HepG2 (cell line): Measurements from ENCODE around the gene ST6GALNAC3. TPM values are rescaled to one million over a fixed set of nuclear protein-coding genes. Genes with fewer than 3 reads are reported as not detected.

Experiments
- ATAC-seq: fragments of 200-7000 bp; cut with Tn5 transposase; 3 replicates; pipeline ENCODE4 v1.9.1; 2020; ENCODE audit warnings: mild to moderate bottlenecking, moderate library complexity
- BruUV-seq: library from RNA; stranded (reverse); fragments of 400-500 nt; replicated peaks from 2 replicates; lab custom pipeline; 2021; lab: Mats Ljungman, UMichigan
- CTCF ChIA-PET: fragments of 300-600 bp; formaldehyde crosslinking; extraction: SDS; loops from one replicate; lab custom pipeline; 2021; ENCODE audit warnings: low total read pairs, inconsistent platforms, low intra/inter-chr PET ratio; lab: Yijun Ruan, JAX
- POLR2A ChIA-PET: fragments of 350-600 bp; sonication (Branson Sonifier 250); formaldehyde crosslinking; loops from one replicate; lab custom pipeline; 2020; ENCODE audit warnings: antibody characterized with exemption, inconsistent platforms; lab: Yijun Ruan, JAX
- DNase-seq: peaks from one replicate; pipeline ENCODE4 v3.0.0-alpha.2; 2015; ENCODE audit warnings: low spot score
- FAIRE-seq: peaks from 3 replicates; lab custom pipeline; 2011; peaks lifted over from hg19 to GRCh38; lab: Jason Lieb, UNC
- H2AFZ ChIP-seq: one replicate; pipeline ENCODE4 v1.6.1; 2011; ENCODE audit warnings: low read length, inconsistent platforms
- H3K27ac ChIP-seq: fragments of 300-600 bp; 3 replicates; pipeline ENCODE4 v1.8.0; 2011; ENCODE audit warnings: mixed run types, mild to moderate bottlenecking, mixed read lengths, low read length, inconsistent platforms; ENCODE audit not compliant: insufficient read depth; ENCODE audit errors: extremely low read length
- H3K27me3 ChIP-seq, 2 experiments: fragments of 200-600 bp in 1 of 2; 2 replicates in 1 of 2; 3 replicates in 1 of 2; pipeline versions ENCODE4 v1.6.0 to v1.8.0; 2011; ENCODE audit warnings: low read length in 2 of 2, mild to moderate bottlenecking in 2 of 2, moderate library complexity in 2 of 2, inconsistent platforms in 1 of 2; ENCODE audit not compliant: insufficient read depth in 2 of 2, control insufficient read depth in 1 of 2
- H3K36me3 ChIP-seq, 2 experiments: fragments of 200-600 bp in 1 of 2; replicated peaks in 1 of 2; 2 replicates in 1 of 2; 3 replicates in 1 of 2; pipeline versions ENCODE4 v1.5.1 to v1.8.0; 2011; ENCODE audit warnings: low read length in 2 of 2, inconsistent platforms in 1 of 2; ENCODE audit not compliant: insufficient read depth in 2 of 2, control insufficient read depth in 1 of 2
- H3K4me1 ChIP-seq: 2 replicates; pipeline ENCODE4 v1.5.1; 2012; ENCODE audit warnings: low read length, inconsistent platforms; ENCODE audit not compliant: insufficient read depth
- H3K4me2 ChIP-seq: 2 replicates; pipeline ENCODE4 v1.6.0; 2011; ENCODE audit warnings: low read depth, low read length, inconsistent platforms
- H3K4me3 ChIP-seq, 3 experiments: fragments of 200-600 bp in 1 of 3; sonication (generic), shearing (Covaris generic) in 1 of 3; replicated peaks in 1 of 3; 2 replicates each; pipeline ENCODE4 v1.5.1; 2011 to 2016; ENCODE audit warnings: low read length in 3 of 3, inconsistent platforms in 2 of 3, low read depth in 2 of 3, mild to moderate bottlenecking in 2 of 3, control low read depth in 1 of 3, mixed read lengths in 1 of 3; ENCODE audit not compliant: insufficient read depth in 1 of 3
- H3K79me2 ChIP-seq: one replicate; pipeline ENCODE4 v1.6.1; 2011; ENCODE audit warnings: low read length, inconsistent platforms; ENCODE audit not compliant: insufficient read depth
- H3K9ac ChIP-seq: 2 replicates; pipeline ENCODE4 v1.6.0; 2011; ENCODE audit warnings: mild to moderate bottlenecking, low read depth, low read length, inconsistent platforms; ENCODE audit not compliant: insufficient read depth
- H3K9me3 ChIP-seq: 2 replicates; pipeline ENCODE4 v1.5.1; 2012; ENCODE audit warnings: mild to moderate bottlenecking, low read length
- H4K20me1 ChIP-seq: 2 replicates; pipeline ENCODE4 v1.6.0; 2011; ENCODE audit warnings: inconsistent platforms, mild to moderate bottlenecking, low read length, moderate library complexity; ENCODE audit not compliant: insufficient read depth
- CERS6 ChIP-seq: sonication (generic); formaldehyde crosslinking; IDR thresholded peaks from 2 replicates; pipeline ENCODE4 v1.5.0; 2020; ENCODE audit warnings: missing genetic modification reagents
- MXI1 ChIP-seq: IDR thresholded peaks from 3 replicates; pipeline ENCODE4 v1.6.1; 2012; ENCODE audit warnings: low read depth, low read length, inconsistent platforms, borderline replicate concordance
- NR2F2 ChIP-seq: IDR thresholded peaks from 2 replicates; pipeline ENCODE4 v1.6.1; 2012; ENCODE audit warnings: low read depth, inconsistent platforms, borderline replicate concordance
- SOX6 ChIP-seq, 2 experiments: fragments of 450-650 bp in 1 of 2; sonication (generic) in 1 of 2; formaldehyde crosslinking in 1 of 2; IDR thresholded peaks; 2 replicates each; pipeline versions ENCODE4 v1.4.0 to v1.6.1; 2017 to 2020; ENCODE audit warnings: antibody characterized with exemption in 1 of 2, mild to moderate bottlenecking in 1 of 2, missing genetic modification reagents in 1 of 2
- ZBTB4 ChIP-seq: sonication (generic); formaldehyde crosslinking; IDR thresholded peaks from 2 replicates; pipeline ENCODE4 v1.4.0; 2020; ENCODE audit warnings: missing genetic modification reagents, mild to moderate bottlenecking, borderline replicate concordance
- ZNF350 ChIP-seq: sonication (generic); formaldehyde crosslinking; IDR thresholded peaks from 2 replicates; pipeline ENCODE4 v1.4.0; 2020; ENCODE audit warnings: mild to moderate bottlenecking, low read depth, missing genetic modification reagents, borderline replicate concordance
- ZNF512B ChIP-seq: sonication (generic); formaldehyde crosslinking; IDR thresholded peaks from 2 replicates; pipeline ENCODE4 v1.5.1; 2020; ENCODE audit warnings: missing genetic modification reagents, mild to moderate bottlenecking, borderline replicate concordance
- ZNF619 ChIP-seq: sonication (generic); formaldehyde crosslinking; IDR thresholded peaks from 2 replicates; pipeline ENCODE4 v1.4.0; 2020; ENCODE audit warnings: mild to moderate bottlenecking, missing genetic modification reagents
- ZNF713 ChIP-seq: sonication (generic); formaldehyde crosslinking; IDR thresholded peaks from 2 replicates; pipeline ENCODE4 v1.4.0; 2020; ENCODE audit warnings: mild to moderate bottlenecking, missing genetic modification reagents
- WGBS: methylation state at CpG from one replicate; pipeline ENCODE4 v1.1.6; 2017; ENCODE audit warnings: low lambda C conversion rate; 5-methylcytosine and 5-hydroxymethylcytosine counted together
- in situ Hi-C: cut with HindIII; loops from 2 replicates; pipeline ENCODE4 v1.10.0; 2017; ENCODE audit warnings: low pct_unique_long_range_greater_than_20kb; ENCODE audit not compliant: extremely low pct_ligation_motif_present
- intact Hi-C: fragments of 100-400 bp; cut with micrococcal nuclease; formaldehyde crosslinking; loops from one replicate; pipeline ENCODE4 v1.10.0; 2022; ENCODE audit not compliant: unreplicated experiment
- polyA plus RNA-seq, 8 experiments: library from polyadenylated mRNA; depleted of rRNA in 3 of 8; stranded (reverse) in 7 of 8; unstranded in 1 of 8; fragments of >200 nt; fragmentation: Illumina TruSeq in 4 of 8; extraction: Trizol in 4 of 8; gene quantifications; 2 replicates each; pipeline versions ENCODE4 v1.2.1 to v1.2.3, GENCODE V29; 2011 to 2016; ENCODE audit warnings: low read depth in 4 of 8, missing spikeins in 1 of 8, mixed read lengths in 1 of 8; ENCODE audit not compliant: insufficient read depth in 1 of 8
- total RNA-seq, 5 experiments: library from RNA; depleted of rRNA; stranded (reverse); fragments of >200 nt; fragmentation: Illumina TruSeq; extraction: Trizol; gene quantifications; 2 replicates each; pipeline ENCODE4 v1.2.3, GENCODE V29; 2016; ENCODE audit warnings: low read depth in 1 of 5

The ST6GALNAC3 gene
- total and polyA plus RNA-seq, 2 of the 13 experiments (the other 11 are each of a cell fraction or from before 2014, with no cell fraction given): not detected

- FAIRE-seq: no peak
- in situ Hi-C loops (no loop called here), intact Hi-C loops (no loop called here)
- H3K4me2 ChIP-seq: no peak overlapping the region
- TF ChIP-seq ZBTB4 (CRISPR knock-in tag) (no peak), ZNF713 (CRISPR knock-in tag) (no peak), ZNF619 (no peak), ZNF512B (CRISPR knock-in tag) (no peak), CERS6 (no peak), NR2F2 (no peak), ZNF350 (CRISPR knock-in tag) (no peak), MXI1 (no peak), SOX6 (IDR thresholded peaks at IDR 0.05) (no peak), SOX6 (CRISPR knock-in tag; IDR thresholded peaks at IDR 0.05) (no peak)
- no peak overlapping the region for H3K9ac ChIP-seq
- no peak overlapping the region for H3K27ac ChIP-seq
- DNase-seq: no peak
- H4K20me1 ChIP-seq: no peaks in the 10 kb centered on the region
- 24% methylated on average over 4 of the region's 4 CpGs for WGBS
- no peaks in the 10 kb centered on the region for H3K36me3 ChIP-seq
- H2AFZ ChIP-seq: no peak overlapping the region
- no peaks in the 10 kb centered on the region for H3K79me2 ChIP-seq
- ChIA-PET POLR2A (no interaction called here), CTCF (no interaction called here)
- no peak overlapping the region for H3K4me3 ChIP-seq
- no TSS peak for BruUV-seq
- ATAC-seq: no peak
- peaks cover 55% of the 10 kb centered on the region for H3K9me3 ChIP-seq
- no peaks in the 10 kb centered on the region for H3K4me1 ChIP-seq
- H3K27me3 ChIP-seq: no peaks in the 10 kb centered on the region
Observed at GRCh38 chr1:76595024-76595423, 520.5 kb downstream of the ST6GALNAC3 start.
